GM23248 (cell line): ENCODE measurements around the gene PRLR. TPM values are rescaled to one million over a fixed set of nuclear protein-coding genes. Genes with fewer than 3 reads are reported as not detected.

Source experiments
- DNase-seq: peaks from one replicate; pipeline ENCODE4 v3.0.0-alpha.2; 2015
- H2AFZ ChIP-seq: fragments of 200-600 bp; sonication (generic); 2 replicates; pipeline ENCODE4 v1.6.1; 2016; ENCODE audit warnings: antibody characterized with exemption
- H3F3A ChIP-seq: fragments of 200-600 bp; sonication (generic); 2 replicates; pipeline ENCODE4 v1.6.1; 2016; ENCODE audit warnings: mild to moderate bottlenecking, antibody characterized with exemption, mixed run types; ENCODE audit not compliant: insufficient read depth
- H3K27ac ChIP-seq: fragments of 200-600 bp; sonication (generic); 2 replicates; pipeline ENCODE4 v1.5.1; 2016; ENCODE audit warnings: mild to moderate bottlenecking
- H3K27me3 ChIP-seq: fragments of 200-600 bp; sonication (generic); replicated peaks from 2 replicates; pipeline ENCODE4 v1.6.1; 2016; ENCODE audit warnings: mild to moderate bottlenecking; ENCODE audit not compliant: insufficient read depth
- H3K36me3 ChIP-seq: fragments of 200-600 bp; sonication (generic); 2 replicates; pipeline ENCODE4 v1.6.1; 2016; ENCODE audit warnings: low read depth, mild to moderate bottlenecking
- H3K4me1 ChIP-seq: fragments of 200-600 bp; sonication (generic); 2 replicates; pipeline ENCODE4 v1.6.1; 2016; ENCODE audit warnings: mild to moderate bottlenecking; ENCODE audit not compliant: insufficient read depth
- H3K4me2 ChIP-seq: fragments of 200-600 bp; sonication (generic); one replicate; pipeline ENCODE4 v1.6.1; 2016; ENCODE audit warnings: mild to moderate bottlenecking; ENCODE audit not compliant: unreplicated experiment
- H3K4me3 ChIP-seq: fragments of 200-600 bp; sonication (generic); 2 replicates; pipeline ENCODE4 v1.5.1; 2016; ENCODE audit warnings: mild to moderate bottlenecking
- H3K79me2 ChIP-seq: fragments of 200-600 bp; sonication (generic); 2 replicates; pipeline ENCODE4 v1.6.1; 2016; ENCODE audit warnings: mild to moderate bottlenecking; ENCODE audit not compliant: insufficient read depth
- H3K9ac ChIP-seq: fragments of 200-600 bp; sonication (generic); 2 replicates; pipeline ENCODE4 v1.6.1; 2016; ENCODE audit warnings: mild to moderate bottlenecking
- H3K9me2 ChIP-seq: fragments of 200-600 bp; sonication (generic); 2 replicates; pipeline ENCODE4 v1.6.1; 2016; ENCODE audit warnings: mixed run types, mild to moderate bottlenecking, moderate library complexity; ENCODE audit not compliant: insufficient read depth
- H3K9me3 ChIP-seq: fragments of 200-600 bp; sonication (generic); one replicate; pipeline ENCODE4 v1.6.1; 2017; ENCODE audit warnings: low read depth
- H4K20me1 ChIP-seq: fragments of 200-600 bp; sonication (generic); 2 replicates; pipeline ENCODE4 v1.6.0; 2016; ENCODE audit not compliant: insufficient read depth
- EZH2 ChIP-seq: fragments of 200-600 bp; sonication (generic); IDR thresholded peaks from 2 replicates; pipeline ENCODE4 v1.6.1; 2018; ENCODE audit warnings: antibody characterized with exemption, mild to moderate bottlenecking; ENCODE audit not compliant: insufficient read depth, poor library complexity, severe bottlenecking
- EZH2phosphoT487 ChIP-seq: fragments of 200-600 bp; sonication (generic); IDR thresholded peaks from 2 replicates; pipeline ENCODE4 v1.6.1; 2018; ENCODE audit warnings: antibody characterized with exemption, moderate library complexity, mild to moderate bottlenecking, low read depth; ENCODE audit not compliant: insufficient read depth
- WGBS, 2 experiments: methylation state at CpG; one replicate each; pipeline ENCODE4 v1.1.6; 2015 to 2017; ENCODE audit warnings: low lambda C conversion rate in 2 of 2, low coverage in 1 of 2; ENCODE audit errors: missing lambda C conversion rate in 2 of 2; 5-methylcytosine and 5-hydroxymethylcytosine counted together
- in situ Hi-C: fragments of 300-500 bp; cut with MboI; formaldehyde crosslinking; loops from 2 replicates; pipeline ENCODE4 v1.15.0; 2020
- polyA plus RNA-seq: library from polyadenylated mRNA; unstranded; fragments of >200 nt; fragmentation: Nextera tagmentation; extraction: Ambion mirVana; gene quantifications from 2 replicates; pipeline ENCODE4 v1.2.1, GENCODE V29; 2016
- total RNA-seq: library from RNA; depleted of rRNA; stranded (reverse); fragments of >200 nt; shearing (Covaris generic); gene quantifications from 2 replicates; pipeline ENCODE4 v1.2.3, GENCODE V29; 2014

The PRLR gene
- total and polyA plus RNA-seq, 2 experiments from 2014 or later: 0.80 to 5.8 TPM

- peak overlapping the region; percentile 48 for H2AFZ ChIP-seq
- 0 out of 2 replicates have a peak overlapping the region, but pooled peaks have one; percentile 6 for H3K4me3 ChIP-seq
- peaks cover 20% of the 10 kb centered on the region for H3F3A ChIP-seq
- peak overlapping the region; percentile 35 for H3K4me2 ChIP-seq
- no peaks in the 10 kb centered on the region for H3K36me3 ChIP-seq
- no peaks in the 10 kb centered on the region for H3K9me2 ChIP-seq
- DNase-seq: no peak
- WGBS, 2 experiments: 80 to 82% methylated on average over 10 of the region's 10 CpGs
- H3K4me1 ChIP-seq: peaks cover 21% of the 10 kb centered on the region
- in situ Hi-C loops: no loop called here
- no peaks in the 10 kb centered on the region for H3K79me2 ChIP-seq
- H3K9me3 ChIP-seq: no peaks in the 10 kb centered on the region
- H3K27ac ChIP-seq: peak overlapping the region; percentile 23
- no peaks in the 10 kb centered on the region for H3K27me3 ChIP-seq
- H4K20me1 ChIP-seq: no peaks in the 10 kb centered on the region
- no peak overlapping the region for H3K9ac ChIP-seq
- TF ChIP-seq EZH2 (no peak), EZH2phosphoT487 (no peak)
Measured at GRCh38 chr5:35030426-35031100, 199.7 kb downstream of the PRLR start.

GRCh38 chr5:35029333-35029732 is 201.0 kb downstream of the PRLR start:
- Histone ChIP-seq H3K4me3 (no peak overlapping the region), H4K20me1 (no peaks in the 10 kb centered on the region), H3K36me3 (no peaks in the 10 kb centered on the region), H3K27me3 (no peaks in the 10 kb centered on the region), H3K9me3 (no peaks in the 10 kb centered on the region), H3K9me2 (no peaks in the 10 kb centered on the region), H3K79me2 (no peaks in the 10 kb centered on the region), H3K4me1 (peaks cover 21% of the 10 kb centered on the region), H3F3A (peaks cover 20% of the 10 kb centered on the region), H3K9ac (no peak overlapping the region), H2AFZ (no peak overlapping the region), H3K27ac (no peak overlapping the region), H3K4me2 (no peak overlapping the region)
- in situ Hi-C loops: no loop called here
- WGBS, 2 experiments: 20 to 24% methylated on average over 4 of the region's 4 CpGs
- peak; percentile 81 for DNase-seq
- TF ChIP-seq EZH2phosphoT487 (no peak), EZH2 (no peak)

DNA sequence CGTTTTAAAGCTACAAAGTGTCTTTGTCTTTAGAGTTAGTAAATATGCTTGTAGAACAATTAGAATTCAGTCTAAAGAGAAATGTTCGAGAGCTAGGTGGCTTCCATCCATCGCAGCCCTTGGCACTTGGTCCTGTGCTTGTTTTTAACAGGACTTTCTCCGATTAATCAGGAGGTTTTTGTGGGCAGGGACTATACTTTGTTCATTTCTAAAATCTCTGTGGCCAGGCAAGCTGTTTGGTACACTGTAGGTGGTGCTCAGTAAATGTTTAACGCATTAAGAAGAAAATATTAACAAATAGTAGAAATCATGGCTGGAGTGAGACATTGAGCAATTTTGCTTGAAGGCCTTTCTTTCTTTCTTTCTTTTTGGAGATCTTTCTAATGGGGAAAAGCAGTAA is 203.3 kb downstream of the PRLR start:
- H3K36me3 ChIP-seq: no peaks in the 10 kb centered on the region

GRCh38 chr5:35026280-35026840 is 203.9 kb downstream of the PRLR start:
- Histone ChIP-seq H3K4me3 (no peak overlapping the region), H3K27me3 (no peaks in the 10 kb centered on the region), H3K4me1 (peaks cover 18% of the 10 kb centered on the region), H3K4me2 (no peak overlapping the region), H4K20me1 (no peaks in the 10 kb centered on the region), H3F3A (peaks cover 15% of the 10 kb centered on the region), H3K79me2 (no peaks in the 10 kb centered on the region), H3K9ac (no peak overlapping the region), H3K36me3 (no peaks in the 10 kb centered on the region), H3K9me3 (no peaks in the 10 kb centered on the region), H3K27ac (no peak overlapping the region), H2AFZ (no peak overlapping the region), H3K9me2 (no peaks in the 10 kb centered on the region)
- TF ChIP-seq EZH2: no peak
- no peak for TF ChIP-seq EZH2phosphoT487
- in situ Hi-C loops: no loop called here
- DNase-seq: no peak
- 67 to 68% methylated on average over 5 of the region's 5 CpGs for WGBS, 2 experiments

More for the DNA sequence above, 203.3 kb downstream of the PRLR start:
- in situ Hi-C loops: no loop called here
- Histone ChIP-seq H3K9me2 (no peaks in the 10 kb centered on the region), H3K27ac (no peak overlapping the region), H3K4me2 (no peak overlapping the region), H3F3A (peaks cover 20% of the 10 kb centered on the region), H2AFZ (no peak overlapping the region), H3K4me3 (no peak overlapping the region), H3K79me2 (no peaks in the 10 kb centered on the region), H3K9ac (no peak overlapping the region), H3K27me3 (no peaks in the 10 kb centered on the region), H3K9me3 (no peaks in the 10 kb centered on the region), H4K20me1 (no peaks in the 10 kb centered on the region), H3K4me1 (peaks cover 21% of the 10 kb centered on the region)
- TF ChIP-seq EZH2phosphoT487 (no peak), EZH2 (no peak)
- WGBS, 2 experiments: 40 to 45% methylated on average over 5 of the region's 5 CpGs
- DNase-seq: no peak
